ENCODE data around the gene ZSCAN25.

Gene ZSCAN25

GRCh38 chr7:99619571-99620130, 2.9 kb downstream of the ZSCAN25 start:
- no peak overlapping the region for H3K4me3 ChIP-seq (ENCODE audit: low read depth, low read length)
- no peak for DNase-seq (ENCODE audit: low read depth)
- TF ChIP-seq, protein P1, sequence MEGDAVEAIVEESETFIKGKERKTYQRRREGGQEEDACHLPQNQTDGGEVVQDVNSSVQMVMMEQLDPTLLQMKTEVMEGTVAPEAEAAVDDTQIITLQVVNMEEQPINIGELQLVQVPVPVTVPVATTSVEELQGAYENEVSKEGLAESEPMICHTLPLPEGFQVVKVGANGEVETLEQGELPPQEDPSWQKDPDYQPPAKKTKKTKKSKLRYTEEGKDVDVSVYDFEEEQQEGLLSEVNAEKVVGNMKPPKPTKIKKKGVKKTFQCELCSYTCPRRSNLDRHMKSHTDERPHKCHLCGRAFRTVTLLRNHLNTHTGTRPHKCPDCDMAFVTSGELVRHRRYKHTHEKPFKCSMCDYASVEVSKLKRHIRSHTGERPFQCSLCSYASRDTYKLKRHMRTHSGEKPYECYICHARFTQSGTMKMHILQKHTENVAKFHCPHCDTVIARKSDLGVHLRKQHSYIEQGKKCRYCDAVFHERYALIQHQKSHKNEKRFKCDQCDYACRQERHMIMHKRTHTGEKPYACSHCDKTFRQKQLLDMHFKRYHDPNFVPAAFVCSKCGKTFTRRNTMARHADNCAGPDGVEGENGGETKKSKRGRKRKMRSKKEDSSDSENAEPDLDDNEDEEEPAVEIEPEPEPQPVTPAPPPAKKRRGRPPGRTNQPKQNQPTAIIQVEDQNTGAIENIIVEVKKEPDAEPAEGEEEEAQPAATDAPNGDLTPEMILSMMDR (IDR thresholded peaks at IDR 0.05; ENCODE audit: low read depth, low read length): no peak
- TF ChIP-seq, protein P2, sequence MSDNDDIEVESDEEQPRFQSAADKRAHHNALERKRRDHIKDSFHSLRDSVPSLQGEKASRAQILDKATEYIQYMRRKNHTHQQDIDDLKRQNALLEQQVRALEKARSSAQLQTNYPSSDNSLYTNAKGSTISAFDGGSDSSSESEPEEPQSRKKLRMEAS (IDR thresholded peaks at IDR 0.05; ENCODE audit: low read depth, low read length): no peak
- TF ChIP-seq POLR2A (IDR thresholded peaks at IDR 0.05; ENCODE audit: extremely low read depth, insufficient read length): no peak
- TF ChIP-seq MYC (IDR thresholded peaks at IDR 0.05; ENCODE audit: low read depth, low read length): no peak

- TF ChIP-seq, protein P2 (IDR thresholded peaks at IDR 0.05; ENCODE audit: low read depth, low read length): no peak
- TF ChIP-seq POLR2A (IDR thresholded peaks at IDR 0.05; ENCODE audit: extremely low read depth, insufficient read length): no peak
- TF ChIP-seq MYC (IDR thresholded peaks at IDR 0.05; ENCODE audit: low read depth, low read length): no peak
- TF ChIP-seq, protein P1 (IDR thresholded peaks at IDR 0.05; ENCODE audit: low read depth, low read length): no peak
- no peak for DNase-seq (ENCODE audit: low read depth)
- H3K4me3 ChIP-seq (ENCODE audit: low read depth, low read length): no peak overlapping the region
Measured at GRCh38 chr7:99621271-99621670, 4.5 kb downstream of the ZSCAN25 start.

DNA sequence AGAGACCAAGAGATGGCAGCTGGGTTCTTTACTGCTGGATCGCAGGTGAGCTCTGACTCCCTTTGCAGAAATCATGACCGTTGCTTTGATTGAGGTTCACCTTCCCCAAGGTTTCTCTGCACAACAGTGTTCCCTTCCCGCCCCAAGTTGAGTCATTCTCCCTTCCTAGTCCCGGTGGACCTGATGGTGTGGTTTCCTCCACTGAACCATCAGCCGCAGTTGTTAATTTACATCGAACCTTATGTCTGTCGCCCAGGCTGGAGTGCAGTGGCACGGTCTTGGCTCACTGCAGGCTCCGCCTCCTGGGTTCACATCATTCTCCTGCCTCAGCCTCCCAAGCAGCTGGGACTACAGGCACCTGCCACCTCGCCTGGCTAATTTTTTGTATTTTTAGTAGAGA, 5.8 kb downstream of the ZSCAN25 start:
- DNase-seq (ENCODE audit: low read depth): peak; percentile 92
- TF ChIP-seq MYC (IDR thresholded peaks at IDR 0.05; ENCODE audit: low read depth, low read length) (no peak; the same call in 1 of the 2 replicates), POLR2A (IDR thresholded peaks at IDR 0.05; ENCODE audit: extremely low read depth, insufficient read length) (no peak)
- TF ChIP-seq, protein P1 (IDR thresholded peaks at IDR 0.05; ENCODE audit: low read depth, low read length): no peak
- TF ChIP-seq, protein P2 (IDR thresholded peaks at IDR 0.05; ENCODE audit: low read depth, low read length): no peak
- H3K4me3 ChIP-seq (ENCODE audit: low read depth, low read length): peak overlapping the region; percentile 1

DNA sequence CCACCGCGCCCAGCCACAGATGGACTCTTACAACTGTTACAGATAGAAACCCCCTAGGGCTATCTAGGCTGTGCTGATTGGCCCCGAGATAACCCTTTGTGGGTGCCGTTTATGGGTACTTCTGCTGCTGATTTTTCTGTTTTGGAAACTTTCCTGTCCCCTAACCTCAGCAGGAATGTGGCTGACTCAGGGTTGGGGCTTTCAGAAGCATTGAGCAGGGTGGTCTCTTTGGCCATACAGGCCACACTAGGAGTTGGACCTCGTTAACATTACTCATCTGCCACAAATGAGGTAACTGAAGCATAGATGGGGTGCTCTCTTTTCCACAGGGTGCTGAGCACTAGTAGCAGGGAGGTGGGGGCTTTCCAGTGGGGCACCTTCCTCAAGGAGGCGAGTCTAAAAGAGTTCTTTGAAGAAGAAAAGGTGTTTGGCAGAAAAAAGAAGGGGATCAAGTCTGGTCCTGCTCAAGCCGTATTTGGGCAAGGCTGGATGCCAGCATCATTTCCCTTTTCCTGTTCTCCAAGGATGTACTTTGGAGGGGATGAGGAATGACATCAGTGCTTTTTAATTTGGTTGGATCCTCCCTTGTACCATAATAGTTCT, 6.4 kb downstream of the ZSCAN25 start:
- no peak for TF ChIP-seq POLR2A (IDR thresholded peaks at IDR 0.05; ENCODE audit: extremely low read depth, insufficient read length)
- peak; percentile 42 for TF ChIP-seq MYC (IDR thresholded peaks at IDR 0.05; ENCODE audit: low read depth, low read length)
- TF ChIP-seq, protein P2 (IDR thresholded peaks at IDR 0.05; ENCODE audit: low read depth, low read length): no peak
- TF ChIP-seq, protein P1 (IDR thresholded peaks at IDR 0.05; ENCODE audit: low read depth, low read length): no peak
- DNase-seq (ENCODE audit: low read depth): peak; percentile 94

GRCh38 chr7:99623702-99624447, 7.1 kb downstream of the ZSCAN25 start:
- DNase-seq (ENCODE audit: low read depth): peak; percentile 94
- H3K4me3 ChIP-seq (ENCODE audit: low read depth, low read length): peak overlapping the region; percentile 69
- TF ChIP-seq MYC (IDR thresholded peaks at IDR 0.05; ENCODE audit: low read depth, low read length): peak; percentile 91
- TF ChIP-seq, protein P2 (IDR thresholded peaks at IDR 0.05; ENCODE audit: low read depth, low read length): peak; percentile 83
- no peak for TF ChIP-seq POLR2A (IDR thresholded peaks at IDR 0.05; ENCODE audit: extremely low read depth, insufficient read length)

More for the DNA sequence above, 6.4 kb downstream of the ZSCAN25 start:
- peak overlapping the region; percentile 69 for H3K4me3 ChIP-seq (ENCODE audit: low read depth, low read length)

All from NB4 (cell line).